ENCODE data around the gene APOBEC3G.

Gene APOBEC3G

DNA sequence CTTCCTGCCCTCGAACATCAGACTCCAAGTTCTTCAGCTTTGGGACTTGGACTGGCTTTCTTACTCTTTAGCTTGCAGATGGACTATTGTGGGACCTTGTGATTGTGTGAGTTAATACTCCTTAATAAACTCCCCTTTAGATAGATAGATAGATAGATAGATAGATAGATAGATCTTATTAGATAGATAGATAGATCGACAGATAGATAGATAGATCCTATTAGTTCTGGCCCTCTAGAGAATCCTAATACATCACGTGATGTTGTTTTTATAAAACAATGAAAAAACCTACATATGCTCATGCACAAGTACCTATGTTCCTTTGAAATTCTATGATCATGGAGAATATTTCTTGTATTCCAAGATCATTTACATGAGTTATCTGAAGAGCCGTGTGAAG is 43.9 kb downstream of the APOBEC3G start:
- no peak for DNase-seq

- no peak for DNase-seq
These were observed 45.8 kb downstream of the APOBEC3G start for GRCh38 chr22:39122772-39123470.

DNA sequence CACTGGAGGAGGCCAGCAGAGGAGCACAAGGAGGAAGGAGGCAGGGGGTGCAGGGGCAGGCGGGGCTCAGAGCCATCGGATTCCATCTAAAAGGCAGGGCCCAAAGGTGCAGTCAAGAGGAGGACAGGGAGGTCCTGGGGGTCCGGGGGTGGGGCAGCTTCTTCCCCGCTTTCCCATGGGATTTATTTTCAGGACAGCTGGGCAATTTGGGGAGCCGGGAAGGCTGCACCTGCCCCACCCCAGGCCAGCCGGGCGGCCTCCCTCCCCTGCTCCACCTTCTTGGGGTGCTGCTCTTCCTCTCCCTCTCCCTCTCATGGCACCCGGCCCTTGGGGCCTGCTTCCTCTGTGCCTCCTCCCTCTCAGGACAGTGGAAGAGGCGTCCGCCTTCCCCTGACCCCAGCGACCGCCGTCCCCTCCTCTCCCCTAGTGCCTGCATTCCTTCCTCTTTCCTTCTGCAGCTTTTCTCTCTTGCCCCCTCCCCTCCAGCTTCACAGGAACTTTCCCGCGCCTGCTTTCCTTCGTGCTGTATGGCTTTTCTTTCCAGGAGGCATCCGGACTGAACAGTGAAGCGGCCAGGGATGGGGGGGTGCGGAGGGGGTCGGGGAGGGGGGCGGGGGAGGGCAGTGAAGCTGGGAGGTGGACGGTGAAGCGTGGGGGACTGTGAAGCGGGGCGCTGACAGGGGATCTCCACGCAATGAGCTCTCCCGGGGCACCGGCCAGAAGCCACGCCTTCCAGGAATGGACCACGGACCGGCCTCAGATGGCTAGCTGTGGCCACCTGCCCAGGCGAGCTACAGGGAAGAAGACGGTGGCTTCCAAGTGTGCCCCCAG is 46.9 kb downstream of the APOBEC3G start:
- no peak for DNase-seq

DNA sequence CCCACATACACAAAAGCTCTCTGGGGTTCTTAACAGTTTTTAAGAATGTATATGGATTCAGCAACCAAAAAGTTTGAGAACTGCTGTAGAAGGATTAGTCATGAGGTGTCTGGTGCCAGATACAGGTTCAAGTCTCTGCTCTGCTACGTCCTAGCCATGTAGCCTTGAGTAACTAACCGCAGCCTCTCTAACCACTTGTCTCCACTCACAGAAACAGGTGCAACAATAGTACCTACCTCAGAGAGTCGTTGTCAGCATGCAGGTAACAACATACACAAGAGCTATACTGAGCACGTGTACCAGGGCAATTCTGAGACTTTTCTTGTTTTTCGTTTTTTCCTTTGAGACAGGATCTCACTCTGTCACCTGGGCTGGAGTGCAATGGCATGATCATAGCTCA is 48.5 kb downstream of the APOBEC3G start:
- no peak for DNase-seq

- DNase-seq, result no peak
These were observed 51.4 kb downstream of the APOBEC3G start for GRCh38 chr22:39128508-39128907.

DNA sequence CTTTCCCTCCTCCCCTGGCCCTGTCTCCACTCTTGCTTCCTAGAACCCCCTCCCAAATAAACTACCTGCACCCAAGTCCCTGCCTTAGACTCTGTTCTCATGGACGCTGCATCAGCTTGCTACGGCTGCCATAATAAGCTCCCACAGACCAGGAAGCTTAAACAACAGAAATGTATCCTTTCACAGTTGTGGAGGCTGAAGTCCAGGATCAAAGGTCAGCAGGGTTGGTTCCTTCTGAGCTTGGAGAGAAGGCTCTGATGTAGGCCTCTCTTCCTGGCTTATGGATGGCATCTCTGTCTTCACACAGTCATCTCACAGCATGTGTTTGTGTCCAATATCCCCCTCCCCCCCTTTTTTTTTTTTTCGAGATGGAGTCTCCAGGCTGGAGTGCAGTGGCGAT is 52.0 kb downstream of the APOBEC3G start:
- no peak for DNase-seq

DNA sequence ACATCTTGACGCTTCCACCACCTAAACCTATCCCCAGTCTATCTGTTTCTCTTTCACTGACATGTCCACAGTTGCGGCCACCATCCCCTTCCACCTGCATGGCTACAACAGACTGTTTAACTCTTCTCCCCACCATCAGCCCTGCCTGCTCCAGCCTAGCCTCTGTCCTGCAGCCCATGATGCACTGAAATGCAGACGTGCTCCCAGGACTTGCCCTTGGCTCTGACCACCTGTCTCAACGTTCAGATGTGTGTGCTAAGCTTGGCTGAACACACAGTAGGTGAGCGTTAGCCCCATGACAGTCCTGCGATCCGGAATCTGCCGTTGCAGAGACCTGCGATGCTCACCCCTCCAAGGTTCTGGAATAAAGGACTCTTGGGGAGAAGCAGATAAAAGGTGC is 52.7 kb downstream of the APOBEC3G start:
- DNase-seq, result no peak

- DNase-seq, result no peak
These were observed 53.2 kb downstream of the APOBEC3G start for GRCh38 chr22:39130152-39130704.

- DNase-seq, result no peak
These were observed 54.1 kb downstream of the APOBEC3G start for GRCh38 chr22:39130892-39131855.

DNA sequence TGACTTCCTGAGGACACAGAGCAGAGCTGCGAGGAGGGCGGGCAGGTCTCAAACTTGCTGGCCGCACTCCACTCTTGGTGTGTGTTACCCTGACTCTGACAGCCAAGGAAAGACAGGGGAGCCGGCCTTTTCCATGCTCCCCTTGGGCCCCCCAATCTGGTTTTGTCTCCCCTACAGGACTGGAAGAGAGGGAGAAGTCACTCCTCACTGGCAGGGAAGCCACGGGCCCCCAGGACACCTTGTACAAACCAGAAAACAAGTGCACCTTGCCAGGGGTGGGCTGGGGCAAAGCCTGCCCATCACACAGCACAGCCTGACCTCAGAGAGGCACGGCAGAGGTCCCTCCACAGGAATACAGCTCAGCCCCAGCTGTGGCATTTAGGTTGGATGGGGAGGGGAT is 55.2 kb downstream of the APOBEC3G start:
- no peak for DNase-seq

DNA sequence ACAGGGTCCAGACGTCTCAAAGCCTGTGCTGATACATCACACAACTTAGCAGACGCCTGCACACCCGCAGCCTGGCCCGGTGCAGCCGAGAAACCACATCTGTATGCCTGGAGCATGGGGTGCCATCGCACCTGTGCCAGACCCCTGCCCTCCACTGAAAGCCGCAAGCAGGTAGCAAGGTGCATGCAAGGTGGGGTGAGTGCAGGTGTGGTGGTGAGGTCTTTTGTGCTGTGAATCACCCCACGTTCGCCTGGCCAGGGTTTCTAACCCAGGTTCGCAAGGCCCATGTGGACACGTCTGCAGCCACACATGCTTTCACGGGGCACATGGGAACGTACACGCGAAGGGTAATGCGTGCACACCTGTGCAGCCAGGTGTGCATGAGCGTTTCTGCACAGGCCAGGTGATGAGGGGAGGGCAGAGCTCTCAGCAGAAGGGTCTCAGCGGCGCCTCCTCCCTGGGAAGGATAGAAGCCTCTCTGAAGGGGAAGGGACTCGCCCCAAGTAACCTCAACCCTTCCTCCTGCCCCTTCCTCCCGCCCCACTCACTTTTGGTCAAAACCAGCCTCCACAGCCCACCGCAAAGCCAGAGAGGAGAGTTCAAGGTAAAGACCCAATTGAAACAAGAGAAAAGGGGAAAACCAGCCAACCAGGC is 55.9 kb downstream of the APOBEC3G start:
- no peak for DNase-seq

- DNase-seq, result no peak
These were observed 56.8 kb downstream of the APOBEC3G start for GRCh38 chr22:39133871-39134270.

DNA sequence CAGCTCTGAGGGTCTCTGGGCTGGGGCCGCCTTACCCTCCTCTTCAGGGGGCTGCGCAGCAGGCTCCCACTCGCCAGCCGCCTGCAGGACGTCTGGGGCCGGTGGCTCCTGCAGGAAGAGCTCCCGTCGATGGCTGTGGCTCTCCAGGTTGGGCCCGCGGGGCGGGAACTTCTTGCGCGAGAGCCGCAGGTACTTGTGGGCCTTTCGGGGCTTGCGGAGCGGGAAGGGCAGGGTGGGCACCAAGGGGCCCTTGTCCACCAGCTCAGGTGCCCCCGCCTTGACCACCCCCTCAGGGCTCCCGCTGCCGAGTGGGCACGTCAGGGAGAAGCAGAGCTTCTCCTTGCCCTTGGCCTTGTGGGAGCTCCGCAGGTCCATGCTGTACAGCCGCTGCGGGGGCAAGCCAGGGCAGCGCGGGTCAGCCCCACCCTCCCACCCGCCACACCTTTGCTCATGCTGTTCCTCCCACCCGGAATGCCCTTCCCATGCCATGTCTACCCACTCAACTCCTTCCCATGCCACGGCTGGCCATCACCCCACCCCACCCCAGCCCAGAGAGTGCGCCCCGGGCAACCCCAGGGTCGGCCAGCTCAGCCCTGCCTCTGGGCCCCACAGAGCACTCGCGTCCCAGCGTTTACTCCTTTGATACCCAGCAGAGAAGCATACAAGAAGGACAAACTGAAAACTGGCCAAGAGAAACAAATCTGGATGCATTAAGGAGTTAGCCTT is 57.5 kb downstream of the APOBEC3G start:
- no peak for DNase-seq

DNA sequence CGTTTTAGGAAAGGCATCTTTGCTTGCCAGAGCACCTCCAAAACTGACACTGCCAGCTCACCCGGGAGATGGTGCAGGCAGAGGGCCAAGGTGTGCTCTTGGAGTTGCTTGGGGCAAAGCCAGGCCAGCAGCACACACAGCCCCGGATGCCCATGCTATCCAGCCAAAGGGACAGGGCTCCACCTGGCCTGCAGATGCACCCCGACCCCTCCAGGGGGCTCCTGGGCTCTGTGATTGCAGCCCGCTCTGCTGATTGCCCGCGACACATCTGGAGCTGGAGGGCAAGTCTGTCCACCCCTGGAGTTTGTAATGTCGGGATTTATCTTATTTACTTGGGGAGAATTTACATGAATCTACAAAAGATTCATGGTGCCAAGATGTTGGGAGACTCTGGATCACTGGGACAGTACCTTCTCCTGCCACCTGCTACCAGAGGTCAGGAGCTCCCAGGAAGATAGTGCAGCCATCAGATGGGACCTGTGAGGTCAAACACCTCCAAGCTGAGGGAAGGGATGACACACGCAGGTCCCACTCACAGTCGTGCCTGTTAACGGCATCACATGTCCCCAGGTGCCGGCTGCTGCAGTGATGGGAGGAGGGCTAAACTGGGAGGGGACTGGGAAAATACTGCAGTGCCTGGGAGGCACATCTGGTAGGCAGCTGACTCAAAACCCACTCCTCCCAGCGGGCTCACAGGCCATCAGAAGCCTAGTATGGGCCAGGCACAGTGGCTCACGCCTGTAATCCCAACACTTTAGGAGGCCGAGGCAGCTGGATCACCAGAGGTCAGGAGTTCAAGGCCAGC is 58.2 kb downstream of the APOBEC3G start:
- no peak for DNase-seq

- no peak for DNase-seq
These were observed 59.2 kb downstream of the APOBEC3G start for GRCh38 chr22:39136317-39136716.

Data from nucleus accumbens (tissue), 56 donors.